Central memory CD8-positive, alpha-beta T cell (primary cell): Measurements from ENCODE around the gene PEX16.

Source experiments
- ATAC-seq: fragments of 150-1000 bp; cut with Tn5 transposase; replicated peaks from 2 replicates; pipeline ENCODE4 v1.10.0; 2022; ENCODE audit warnings: mild to moderate bottlenecking, moderate FRiP score, moderate number of reproducible peaks; ENCODE audit not compliant: poor library complexity, severe bottlenecking; ENCODE audit errors: extremely low read depth
- DNase-seq, 2 donors: peaks; one replicate each; pipeline ENCODE4 v3.0.0; 2021; ENCODE audit warnings: low spot score in 2 of 2
- H3K27ac Mint-ChIP-seq: one replicate; pipeline ENCODE4 v1.8.0; 2022; ENCODE audit warnings: low read depth, mild to moderate bottlenecking, moderate library complexity, mixed read lengths
- H3K27me3 Mint-ChIP-seq: one replicate; pipeline ENCODE4 v1.8.0; 2022; ENCODE audit warnings: mixed read lengths
- H3K36me3 Mint-ChIP-seq: one replicate; pipeline ENCODE4 v1.8.0; 2022; ENCODE audit warnings: mild to moderate bottlenecking, moderate library complexity, mixed read lengths; ENCODE audit not compliant: insufficient read depth
- H3K4me1 Mint-ChIP-seq: one replicate; pipeline ENCODE4 v1.8.0; 2022; ENCODE audit warnings: mixed read lengths
- H3K4me3 Mint-ChIP-seq: one replicate; pipeline ENCODE4 v1.8.0; 2022; ENCODE audit warnings: mild to moderate bottlenecking, moderate library complexity, mixed read lengths
- H3K9me3 Mint-ChIP-seq: one replicate; pipeline ENCODE4 v1.8.0; 2022; ENCODE audit warnings: mixed read lengths

The PEX16 gene

GRCh38 chr11:45917623-45918330, at the start of gene PEX16:
TSS of gene PEX16 (minus strand) at chr11:45917877. CDS start at chr11:45917811, 66 bp downstream.
- Mint-ChIP-seq H3K27ac (peak within 1 kb of the TSS; percentile 92), H3K36me3 (peaks cover 23% of the 10 kb centered on the region), H3K9me3 (no peaks in the 10 kb centered on the region), H3K4me1 (peaks cover 38% of the 10 kb centered on the region), H3K4me3 (peak within 1 kb of the TSS; percentile 82), H3K27me3 (no peaks in the 10 kb centered on the region)
- peak; percentile 94 for ATAC-seq
- peak; percentile 87 to 96 for DNase-seq

- Mint-ChIP-seq H3K27ac (no peak overlapping the region), H3K9me3 (no peaks in the 10 kb centered on the region), H3K4me3 (no peak overlapping the region), H3K27me3 (no peaks in the 10 kb centered on the region), H3K4me1 (peaks cover under 1% of the 10 kb centered on the region), H3K36me3 (peaks cover 41% of the 10 kb centered on the region)
- ATAC-seq: peak; percentile 86
- peak; percentile 35 to 47 for DNase-seq
These were observed 47.3 kb upstream of the PEX16 start for GRCh38 chr11:45964911-45965389.

DNA sequence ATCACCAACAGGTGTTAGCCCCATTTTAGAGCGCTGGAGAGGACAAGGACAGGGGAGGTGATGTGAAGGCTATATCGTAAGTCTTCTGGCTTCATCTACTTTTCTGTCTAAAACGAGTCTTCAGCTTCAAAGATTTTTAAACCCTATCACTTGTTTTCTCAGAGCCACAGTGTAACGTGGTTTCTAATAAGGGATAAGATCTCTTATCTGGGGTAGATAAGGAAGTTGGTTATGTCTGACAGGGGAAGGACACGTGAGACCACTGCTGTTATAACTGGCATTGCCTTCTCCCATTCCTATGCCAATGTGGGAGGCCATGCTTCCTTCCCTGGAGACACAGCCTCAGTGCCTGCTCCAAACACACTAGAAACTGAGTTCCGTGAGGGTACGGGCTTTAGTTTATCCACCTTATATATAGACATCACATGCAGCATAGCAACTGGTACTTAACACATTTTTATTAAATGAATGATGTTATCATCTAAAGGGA, 44.1 kb upstream of the PEX16 start:
- Mint-ChIP-seq H3K4me3 (no peak overlapping the region), H3K27me3 (no peaks in the 10 kb centered on the region), H3K4me1 (peaks cover 21% of the 10 kb centered on the region), H3K36me3 (peaks cover 29% of the 10 kb centered on the region), H3K9me3 (no peaks in the 10 kb centered on the region), H3K27ac (no peak overlapping the region)
- ATAC-seq: no peak
- DNase-seq: no peak

- H3K27ac Mint-ChIP-seq: no peak overlapping the region
These were observed 42.9 kb upstream of the PEX16 start for GRCh38 chr11:45960387-45961095.

DNA sequence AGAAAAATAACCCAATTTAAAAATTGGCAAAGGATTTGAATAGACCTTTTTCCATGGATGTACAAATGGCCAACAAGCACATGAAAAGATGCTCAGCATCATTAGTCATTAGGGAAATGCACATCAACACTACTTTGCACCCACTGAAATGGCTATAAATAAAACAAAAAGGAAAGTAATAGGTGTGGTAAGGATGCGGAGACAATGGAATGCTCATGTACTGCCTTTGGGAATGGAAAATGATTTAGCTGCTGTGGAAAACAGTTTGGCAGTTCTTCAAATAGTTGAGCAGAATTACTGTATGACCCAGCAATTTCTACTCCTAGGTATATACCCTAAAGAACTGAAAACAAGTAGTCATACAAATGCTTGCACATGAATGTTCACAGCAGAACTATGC, 42.2 kb upstream of the PEX16 start:
- Mint-ChIP-seq H3K4me3 (no peak overlapping the region), H3K36me3 (peaks cover 33% of the 10 kb centered on the region), H3K27me3 (no peaks in the 10 kb centered on the region), H3K27ac (no peak overlapping the region), H3K9me3 (no peaks in the 10 kb centered on the region), H3K4me1 (peaks cover 26% of the 10 kb centered on the region)
- DNase-seq (no peak), ATAC-seq (no peak)

More at GRCh38 chr11:45960387-45961095, 42.9 kb upstream of the PEX16 start:
- no peak overlapping the region for H3K4me3 Mint-ChIP-seq
- H3K9me3 Mint-ChIP-seq: no peaks in the 10 kb centered on the region
- ATAC-seq: no peak
- H3K4me1 Mint-ChIP-seq: peaks cover 26% of the 10 kb centered on the region
- H3K36me3 Mint-ChIP-seq: peaks cover 29% of the 10 kb centered on the region
- DNase-seq: no peak
- H3K27me3 Mint-ChIP-seq: no peaks in the 10 kb centered on the region

- DNase-seq (no peak), ATAC-seq (no peak)
- no peaks in the 10 kb centered on the region for H3K9me3 Mint-ChIP-seq
- no peak overlapping the region for H3K27ac Mint-ChIP-seq
- no peak overlapping the region for H3K4me3 Mint-ChIP-seq
- peaks cover 67% of the 10 kb centered on the region for H3K36me3 Mint-ChIP-seq
- no peaks in the 10 kb centered on the region for H3K27me3 Mint-ChIP-seq
- H3K4me1 Mint-ChIP-seq: no peaks in the 10 kb centered on the region
These were observed 32.3 kb upstream of the PEX16 start for GRCh38 chr11:45949992-45950407.

- no peaks in the 10 kb centered on the region for H3K4me1 Mint-ChIP-seq
- H3K27me3 Mint-ChIP-seq: no peaks in the 10 kb centered on the region
- no peak for DNase-seq
- peaks cover 72% of the 10 kb centered on the region for H3K36me3 Mint-ChIP-seq
- no peak overlapping the region for H3K27ac Mint-ChIP-seq
- H3K4me3 Mint-ChIP-seq: no peak overlapping the region
- no peaks in the 10 kb centered on the region for H3K9me3 Mint-ChIP-seq
- no peak for ATAC-seq
These were observed 30.7 kb upstream of the PEX16 start for GRCh38 chr11:45948356-45948755.

DNA sequence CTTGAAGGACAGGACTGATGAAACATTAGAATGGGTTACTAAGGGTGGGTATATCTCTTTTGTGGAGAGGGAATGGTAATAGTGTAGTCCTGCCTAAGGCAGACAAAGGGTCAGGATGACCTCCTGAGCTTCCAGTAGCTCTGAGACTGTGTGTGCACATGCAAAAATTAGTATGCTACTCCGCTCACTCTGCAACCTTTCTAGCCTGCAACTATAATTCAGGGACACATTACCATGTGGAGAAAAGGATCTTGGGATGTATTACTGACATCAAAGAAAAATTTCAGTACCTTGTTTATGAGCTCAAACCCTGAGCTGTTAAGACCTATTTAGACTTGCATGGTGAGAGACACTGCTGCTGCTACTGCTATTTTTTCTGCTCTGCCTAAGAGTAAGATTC, 30.2 kb upstream of the PEX16 start:
- H3K9me3 Mint-ChIP-seq: no peaks in the 10 kb centered on the region
- ATAC-seq (no peak), DNase-seq (no peak)
- H3K36me3 Mint-ChIP-seq: peaks cover 71% of the 10 kb centered on the region
- no peaks in the 10 kb centered on the region for H3K4me1 Mint-ChIP-seq
- no peaks in the 10 kb centered on the region for H3K27me3 Mint-ChIP-seq
- no peak overlapping the region for H3K27ac Mint-ChIP-seq
- H3K4me3 Mint-ChIP-seq: no peak overlapping the region

DNA sequence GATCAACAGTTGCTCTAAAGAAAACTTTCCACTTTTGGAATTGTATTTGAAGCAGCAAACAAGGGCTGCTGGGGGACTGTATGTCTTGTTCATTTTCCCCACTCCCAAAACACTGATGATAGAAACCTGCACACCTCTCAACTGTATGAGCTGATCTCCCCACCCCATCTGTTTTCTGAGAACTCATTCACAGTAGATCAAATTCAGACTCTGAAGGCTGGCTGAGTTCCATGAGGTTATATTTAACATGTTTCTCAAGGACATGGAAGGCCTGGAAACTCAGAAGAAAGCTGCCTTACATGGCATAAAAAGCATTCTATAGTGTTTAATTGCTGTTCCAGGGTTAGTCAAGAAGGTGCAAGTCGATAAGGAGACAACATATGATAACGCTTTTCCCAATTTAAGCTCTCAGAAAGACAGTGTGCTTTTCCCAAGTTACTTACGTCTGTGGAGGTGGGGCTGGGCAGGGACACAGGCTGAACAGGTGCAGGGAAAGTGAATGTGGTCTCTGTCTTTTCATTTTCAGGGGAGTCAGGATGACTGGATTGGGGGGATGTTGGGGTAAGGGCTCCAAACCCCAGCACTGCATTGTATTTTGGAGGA, 27.8 kb upstream of the PEX16 start:
- Mint-ChIP-seq H3K4me1 (no peaks in the 10 kb centered on the region), H3K36me3 (peaks cover 59% of the 10 kb centered on the region), H3K9me3 (no peaks in the 10 kb centered on the region), H3K27me3 (no peaks in the 10 kb centered on the region), H3K4me3 (no peak overlapping the region), H3K27ac (peak overlapping the region; percentile 61)
- ATAC-seq: no peak
- DNase-seq: no peak

DNA sequence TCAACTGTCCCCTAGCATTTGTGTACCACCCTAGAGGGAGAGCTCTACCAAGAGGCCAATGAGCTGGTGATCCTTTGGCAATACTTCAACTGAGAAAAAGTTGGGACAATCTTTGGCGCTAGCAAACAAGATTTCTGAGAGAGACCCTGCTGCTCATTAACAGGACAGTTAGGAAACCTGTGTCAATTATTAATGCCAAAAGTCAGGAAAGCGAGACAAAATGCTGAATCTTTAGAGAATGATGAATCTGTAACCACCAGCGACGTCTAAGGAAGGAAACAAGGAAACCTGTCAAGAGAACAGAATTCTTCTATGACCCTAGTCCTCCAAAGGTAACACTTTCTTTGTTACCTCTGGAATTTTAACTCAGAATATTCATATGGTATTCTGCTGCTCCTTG, 24.7 kb upstream of the PEX16 start:
- DNase-seq: no peak
- Mint-ChIP-seq H3K27me3 (no peaks in the 10 kb centered on the region), H3K4me1 (no peaks in the 10 kb centered on the region), H3K9me3 (no peaks in the 10 kb centered on the region), H3K36me3 (peaks cover 44% of the 10 kb centered on the region), H3K27ac (peak overlapping the region; percentile 42), H3K4me3 (no peak overlapping the region)
- no peak for ATAC-seq

- Mint-ChIP-seq H3K4me3 (no peak overlapping the region), H3K36me3 (peaks cover 41% of the 10 kb centered on the region), H3K9me3 (no peaks in the 10 kb centered on the region), H3K27ac (no peak overlapping the region), H3K27me3 (no peaks in the 10 kb centered on the region), H3K4me1 (no peaks in the 10 kb centered on the region)
- no peak for DNase-seq
- ATAC-seq: no peak
These were observed 23.6 kb upstream of the PEX16 start for GRCh38 chr11:45941285-45941684.

- H3K27ac Mint-ChIP-seq: no peak overlapping the region
- H3K36me3 Mint-ChIP-seq: peaks cover 38% of the 10 kb centered on the region
- ATAC-seq (no peak), DNase-seq (no peak)
- no peaks in the 10 kb centered on the region for H3K4me1 Mint-ChIP-seq
- no peaks in the 10 kb centered on the region for H3K27me3 Mint-ChIP-seq
- H3K9me3 Mint-ChIP-seq: no peaks in the 10 kb centered on the region
- no peak overlapping the region for H3K4me3 Mint-ChIP-seq
These were observed 22.2 kb upstream of the PEX16 start for GRCh38 chr11:45939836-45940235.
